Type B pancreatic cell (in vitro differentiated cells): ENCODE results near the gene NUF2. TPM values are rescaled to one million over a fixed set of nuclear protein-coding genes. Genes with fewer than 3 reads are reported as not detected.

ENCODE experiments used
- DNase-seq: peaks from one replicate; pipeline ENCODE4 v3.0.0; 2021; ENCODE audit warnings: mixed read lengths; ENCODE audit not compliant: unreplicated experiment; ENCODE audit errors: extremely low spot score
- H3K27ac Mint-ChIP-seq: 2 replicates; pipeline ENCODE4 v1.8.0; 2021; ENCODE audit warnings: mild to moderate bottlenecking, mixed read lengths
- H3K27me3 Mint-ChIP-seq: 2 replicates; pipeline ENCODE4 v1.8.0; 2021; ENCODE audit warnings: mixed read lengths
- H3K36me3 Mint-ChIP-seq: 2 replicates; pipeline ENCODE4 v1.8.0; 2021; ENCODE audit warnings: mixed read lengths
- H3K4me1 Mint-ChIP-seq: one replicate; pipeline ENCODE4 v1.8.0; 2021; ENCODE audit warnings: mixed read lengths; ENCODE audit not compliant: unreplicated experiment
- H3K4me3 Mint-ChIP-seq: 2 replicates; pipeline ENCODE4 v1.8.0; 2021; ENCODE audit warnings: mild to moderate bottlenecking, mixed read lengths
- H3K9me3 Mint-ChIP-seq: 2 replicates; pipeline ENCODE4 v1.8.0; 2021; ENCODE audit warnings: mixed read lengths
- total RNA-seq: library from RNA; stranded (reverse); gene quantifications from 2 replicates; pipeline ENCODE4 v1.2.1, GENCODE V29; 2021; ENCODE audit warnings: low replicate concordance
- TF ChIP-seq, protein P1 (sequence below): fragments of 200-600 bp; sonication (generic); conservative IDR thresholded peaks from 2 replicates; pipeline ENCODE4 v1.5.0; 2021; ENCODE audit warnings: antibody characterized with exemption, mild to moderate bottlenecking

Gene NUF2
- total RNA-seq, 1 donor from 2014 or later, result 26.5 TPM

DNA sequence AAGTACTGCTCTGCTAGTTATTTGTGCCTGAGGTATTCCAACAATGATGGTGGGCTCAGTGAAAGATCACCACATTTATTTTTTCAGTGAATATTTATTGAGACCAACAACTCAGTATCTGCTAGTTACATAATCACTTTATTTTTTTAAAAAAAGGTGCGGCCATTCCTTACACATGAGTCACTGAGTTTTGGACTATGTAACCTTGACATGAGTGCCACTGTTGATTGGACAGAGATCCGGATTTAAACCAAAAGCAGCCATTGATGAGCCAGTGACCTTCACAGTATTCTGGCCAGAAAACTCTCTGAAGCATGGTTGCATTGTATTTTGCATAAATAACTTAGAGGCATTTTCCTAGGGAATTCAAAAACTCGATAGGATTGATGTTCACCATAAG is 79.5 kb downstream of the NUF2 start:
- Mint-ChIP-seq H3K4me1 (peaks cover 7% of the 10 kb centered on the region), H3K4me3 (no peak overlapping the region), H3K36me3 (no peaks in the 10 kb centered on the region), H3K27me3 (no peaks in the 10 kb centered on the region), H3K9me3 (peaks cover 4% of the 10 kb centered on the region), H3K27ac (no peak overlapping the region)
- TF ChIP-seq, protein P1, sequence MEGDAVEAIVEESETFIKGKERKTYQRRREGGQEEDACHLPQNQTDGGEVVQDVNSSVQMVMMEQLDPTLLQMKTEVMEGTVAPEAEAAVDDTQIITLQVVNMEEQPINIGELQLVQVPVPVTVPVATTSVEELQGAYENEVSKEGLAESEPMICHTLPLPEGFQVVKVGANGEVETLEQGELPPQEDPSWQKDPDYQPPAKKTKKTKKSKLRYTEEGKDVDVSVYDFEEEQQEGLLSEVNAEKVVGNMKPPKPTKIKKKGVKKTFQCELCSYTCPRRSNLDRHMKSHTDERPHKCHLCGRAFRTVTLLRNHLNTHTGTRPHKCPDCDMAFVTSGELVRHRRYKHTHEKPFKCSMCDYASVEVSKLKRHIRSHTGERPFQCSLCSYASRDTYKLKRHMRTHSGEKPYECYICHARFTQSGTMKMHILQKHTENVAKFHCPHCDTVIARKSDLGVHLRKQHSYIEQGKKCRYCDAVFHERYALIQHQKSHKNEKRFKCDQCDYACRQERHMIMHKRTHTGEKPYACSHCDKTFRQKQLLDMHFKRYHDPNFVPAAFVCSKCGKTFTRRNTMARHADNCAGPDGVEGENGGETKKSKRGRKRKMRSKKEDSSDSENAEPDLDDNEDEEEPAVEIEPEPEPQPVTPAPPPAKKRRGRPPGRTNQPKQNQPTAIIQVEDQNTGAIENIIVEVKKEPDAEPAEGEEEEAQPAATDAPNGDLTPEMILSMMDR, result no peak
- DNase-seq, result no peak

Other genes starting within 250 kb of the NUF2 start
- 9.1 and 70.0 TPM in 2 replicates for gene RGS5, start 119.0 kb upstream of the NUF2 start, total RNA-seq